Panc1 (cell line): Measurements from ENCODE around the gene SLC2A4. TPM values are rescaled to one million over a fixed set of nuclear protein-coding genes. Genes with fewer than 3 reads are reported as not detected.

Experiments used
- ATAC-seq: fragments of 200-7000 bp; cut with Tn5 transposase; 2 replicates; pipeline ENCODE4 v1.9.1; 2020; ENCODE audit warnings: mild to moderate bottlenecking, moderate library complexity
- BruUV-seq: library from RNA; stranded (reverse); fragments of 400-500 nt; replicated peaks from 2 replicates; lab custom pipeline; 2021; lab: Mats Ljungman, UMichigan
- CTCF ChIA-PET: fragments of 300-600 bp; sonication (Branson Sonifier 250); formaldehyde crosslinking; loops from one replicate; lab custom pipeline; 2022; ENCODE audit warnings: antibody characterized with exemption; lab: Charles Lee
- POLR2A ChIA-PET: fragments of 300-600 bp; sonication (Branson Sonifier 250); formaldehyde crosslinking; loops from one replicate; lab custom pipeline; 2022; ENCODE audit warnings: antibody characterized with exemption; lab: Charles Lee
- DNase-seq: peaks from one replicate; pipeline ENCODE4 v3.0.0-alpha.2; 2010; ENCODE audit warnings: low read depth, low spot score
- H3K27ac ChIP-seq: 2 replicates; pipeline ENCODE4 v1.5.1; 2011; ENCODE audit warnings: mild to moderate bottlenecking, low read length, inconsistent platforms
- H3K27me3 ChIP-seq: fragments of 200-500 bp; sonication (Bioruptor generic); 2 replicates; pipeline ENCODE4 v1.6.0; 2014; ENCODE audit warnings: low read length, inconsistent platforms; ENCODE audit not compliant: control insufficient read depth, insufficient read depth
- H3K36me3 ChIP-seq: fragments of 200-500 bp; sonication (Bioruptor generic); 2 replicates; pipeline ENCODE4 v1.5.1; 2014; ENCODE audit warnings: inconsistent platforms, mild to moderate bottlenecking, low read length, moderate library complexity; ENCODE audit not compliant: control insufficient read depth, insufficient read depth
- H3K4me1 ChIP-seq: 2 replicates; pipeline ENCODE4 v1.5.1; 2011; ENCODE audit warnings: inconsistent platforms, mild to moderate bottlenecking, low read length, moderate library complexity; ENCODE audit not compliant: control insufficient read depth, insufficient read depth
- H3K4me3 ChIP-seq, 2 experiments: 2 replicates each; pipeline ENCODE4 v1.5.1; 2011 to 2012; ENCODE audit warnings: low read depth in 2 of 2, low read length in 2 of 2, mild to moderate bottlenecking in 2 of 2, inconsistent platforms in 1 of 2, moderate library complexity in 1 of 2
- H3K9me3 ChIP-seq: fragments of 200-500 bp; sonication (Bioruptor generic); 2 replicates; pipeline ENCODE4 v1.5.1; 2014; ENCODE audit warnings: low read depth, mild to moderate bottlenecking, inconsistent platforms, low read length, moderate library complexity; ENCODE audit not compliant: control insufficient read depth, insufficient read depth
- CTCF ChIP-seq: fragments of 450-650 bp; IDR thresholded peaks from 2 replicates; pipeline ENCODE4 v1.5.1; 2017; ENCODE audit warnings: mild to moderate bottlenecking
- POLR2AphosphoS5 ChIP-seq: IDR thresholded peaks from 2 replicates; pipeline ENCODE4 v1.6.1; 2012; ENCODE audit warnings: mild to moderate bottlenecking, low read depth, low read length, moderate library complexity
- SIN3A ChIP-seq: IDR thresholded peaks from 2 replicates; pipeline ENCODE4 v1.6.1; 2012; ENCODE audit warnings: low read depth, mild to moderate bottlenecking, low read length, moderate library complexity, borderline replicate concordance; ENCODE audit not compliant: insufficient read depth
- TCF7L2 ChIP-seq: IDR thresholded peaks from 2 replicates; pipeline ENCODE4 v1.6.1; 2011; ENCODE audit warnings: mild to moderate bottlenecking, low read depth, low read length, inconsistent platforms
- in situ Hi-C: cut with HindIII; loops from 2 replicates; pipeline ENCODE4 v1.10.0; 2016; ENCODE audit warnings: low sequenced_read_pairs, low pct_unique_long_range_greater_than_20kb
- intact Hi-C: fragments of 100-400 bp; cut with micrococcal nuclease; formaldehyde crosslinking; loops from one replicate; pipeline ENCODE4 v1.10.0; 2022; ENCODE audit not compliant: unreplicated experiment
- total RNA-seq: library from RNA; stranded (reverse); gene quantifications from one replicate; pipeline ENCODE4 v1.2.1, GENCODE V29; 2021; ENCODE audit not compliant: unreplicated experiment
- TF ChIP-seq, protein P1 (sequence below), 2 experiments: IDR thresholded peaks; 2 replicates each; pipeline ENCODE4 v1.6.1; 2011 to 2012; ENCODE audit warnings: low read depth in 2 of 2, control low read depth in 1 of 2, low read length in 1 of 2, mild to moderate bottlenecking in 1 of 2, moderate library complexity in 1 of 2; ENCODE audit not compliant: insufficient read depth in 1 of 2

Gene SLC2A4
- total RNA-seq, 1 experiment from 2014 or later: 0.31 TPM

DNA sequence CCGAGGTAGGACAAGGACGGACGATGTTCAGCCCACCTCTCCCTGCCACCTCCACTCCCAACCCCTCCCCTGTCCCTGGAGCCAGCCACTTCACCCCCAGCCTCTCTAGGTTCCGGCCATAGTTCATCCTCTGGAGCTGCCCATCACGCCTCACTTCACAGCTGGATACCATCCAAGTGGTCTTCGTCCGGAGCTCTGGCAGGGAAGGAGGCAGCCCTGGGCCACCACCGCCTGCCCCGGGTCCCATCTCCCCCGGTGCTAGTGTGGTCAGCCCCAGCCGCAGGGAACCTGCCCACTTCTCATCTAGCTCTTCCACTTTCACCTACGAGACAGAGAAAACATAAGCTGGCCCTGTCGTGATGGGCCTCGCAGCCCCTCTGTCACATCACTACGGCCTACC, 39.9 kb downstream of the SLC2A4 start:
- CTCF ChIA-PET: no interaction called here
- intact Hi-C loops (no loop called here), in situ Hi-C loops (no loop called here)
- H3K4me3 ChIP-seq: no peak overlapping the region
- no peak overlapping the region for H3K27ac ChIP-seq
- TF ChIP-seq SIN3A: no peak
- TF ChIP-seq TCF7L2: no peak
- no peak for TF ChIP-seq POLR2AphosphoS5
- no peak for TF ChIP-seq CTCF
- TF ChIP-seq, protein P1, sequence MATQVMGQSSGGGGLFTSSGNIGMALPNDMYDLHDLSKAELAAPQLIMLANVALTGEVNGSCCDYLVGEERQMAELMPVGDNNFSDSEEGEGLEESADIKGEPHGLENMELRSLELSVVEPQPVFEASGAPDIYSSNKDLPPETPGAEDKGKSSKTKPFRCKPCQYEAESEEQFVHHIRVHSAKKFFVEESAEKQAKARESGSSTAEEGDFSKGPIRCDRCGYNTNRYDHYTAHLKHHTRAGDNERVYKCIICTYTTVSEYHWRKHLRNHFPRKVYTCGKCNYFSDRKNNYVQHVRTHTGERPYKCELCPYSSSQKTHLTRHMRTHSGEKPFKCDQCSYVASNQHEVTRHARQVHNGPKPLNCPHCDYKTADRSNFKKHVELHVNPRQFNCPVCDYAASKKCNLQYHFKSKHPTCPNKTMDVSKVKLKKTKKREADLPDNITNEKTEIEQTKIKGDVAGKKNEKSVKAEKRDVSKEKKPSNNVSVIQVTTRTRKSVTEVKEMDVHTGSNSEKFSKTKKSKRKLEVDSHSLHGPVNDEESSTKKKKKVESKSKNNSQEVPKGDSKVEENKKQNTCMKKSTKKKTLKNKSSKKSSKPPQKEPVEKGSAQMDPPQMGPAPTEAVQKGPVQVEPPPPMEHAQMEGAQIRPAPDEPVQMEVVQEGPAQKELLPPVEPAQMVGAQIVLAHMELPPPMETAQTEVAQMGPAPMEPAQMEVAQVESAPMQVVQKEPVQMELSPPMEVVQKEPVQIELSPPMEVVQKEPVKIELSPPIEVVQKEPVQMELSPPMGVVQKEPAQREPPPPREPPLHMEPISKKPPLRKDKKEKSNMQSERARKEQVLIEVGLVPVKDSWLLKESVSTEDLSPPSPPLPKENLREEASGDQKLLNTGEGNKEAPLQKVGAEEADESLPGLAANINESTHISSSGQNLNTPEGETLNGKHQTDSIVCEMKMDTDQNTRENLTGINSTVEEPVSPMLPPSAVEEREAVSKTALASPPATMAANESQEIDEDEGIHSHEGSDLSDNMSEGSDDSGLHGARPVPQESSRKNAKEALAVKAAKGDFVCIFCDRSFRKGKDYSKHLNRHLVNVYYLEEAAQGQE (IDR thresholded peaks at IDR 0.05; ENCODE audit: insufficient read depth in 1 of 2, low read depth in 2 of 2, low read length in 1 of 2): no peak
- H3K36me3 ChIP-seq: peaks cover 3% of the 10 kb centered on the region
- ATAC-seq (no peak), DNase-seq (no peak)
- POLR2A ChIA-PET: interaction anchor here (0.6 kb wide), 1 partner anchor 102 kb away, joined by 3 read pairs; the partner anchor contains the start of genes ACADVL and DLG4
- H3K9me3 ChIP-seq: no peaks in the 10 kb centered on the region
- H3K27me3 ChIP-seq: no peaks in the 10 kb centered on the region
- H3K4me1 ChIP-seq: no peaks in the 10 kb centered on the region
- BruUV-seq: no TSS peak

DNA sequence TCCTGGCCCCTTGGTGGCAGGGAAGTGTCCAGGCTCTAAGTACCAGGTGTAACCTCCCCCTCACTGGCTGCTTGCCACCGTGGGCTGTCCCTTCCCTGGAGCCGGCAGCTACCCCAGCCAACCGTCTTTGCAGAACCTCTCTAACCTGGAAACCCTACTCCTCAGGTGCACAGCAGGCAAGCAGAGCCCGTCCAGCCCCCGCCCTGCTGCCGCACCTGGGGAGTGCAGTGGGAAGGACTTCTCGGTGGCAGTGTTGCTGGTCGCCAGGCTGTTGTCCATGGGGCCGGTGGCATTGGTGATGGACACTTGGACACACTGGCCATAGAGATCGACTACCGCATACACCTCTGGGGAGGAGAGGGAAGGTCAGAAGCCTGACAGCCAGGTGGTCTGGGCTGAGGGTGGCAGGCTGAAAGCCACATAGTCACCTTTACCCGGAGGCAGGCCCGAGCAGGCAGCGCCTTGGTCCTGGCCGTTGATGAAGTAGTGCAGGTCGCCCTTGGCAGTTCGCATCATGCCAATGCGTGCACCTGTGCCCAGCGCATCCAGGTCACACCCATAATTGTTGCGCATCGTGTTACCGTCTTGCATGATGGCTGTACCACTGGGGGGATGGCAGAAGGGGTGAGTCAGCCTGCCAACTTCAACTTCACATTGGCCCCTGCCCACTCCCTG, 41.1 kb downstream of the SLC2A4 start:
- BruUV-seq: no TSS peak
- Histone ChIP-seq H3K4me3 (no peak overlapping the region), H3K9me3 (no peaks in the 10 kb centered on the region), H3K36me3 (peaks cover 3% of the 10 kb centered on the region), H3K27me3 (no peaks in the 10 kb centered on the region), H3K4me1 (no peaks in the 10 kb centered on the region), H3K27ac (no peak overlapping the region)
- ChIA-PET POLR2A (no interaction called here), CTCF (no interaction called here)
- intact Hi-C loops (no loop called here), in situ Hi-C loops (no loop called here)
- no peak for TF ChIP-seq SIN3A
- no peak for TF ChIP-seq TCF7L2
- TF ChIP-seq CTCF: no peak
- TF ChIP-seq, protein P1 (IDR thresholded peaks at IDR 0.05; ENCODE audit: insufficient read depth in 1 of 2, low read depth in 2 of 2, low read length in 1 of 2): no peak
- TF ChIP-seq POLR2AphosphoS5: no peak
- DNase-seq: no peak
- ATAC-seq: no peak
